Midbrain (tissue), 1 donor: ENCODE data around the gene ENG.
"Not testable (repeated sequence)": the region's sequence is repeated elsewhere in the genome, so short reads cannot be mapped to it uniquely, and the experiment has no call there.

ENCODE experiments used
- DNase-seq: peaks from one replicate; lab custom pipeline; 2025; lab: John Stamatoyannopoulos, UW

Gene ENG

DNA sequence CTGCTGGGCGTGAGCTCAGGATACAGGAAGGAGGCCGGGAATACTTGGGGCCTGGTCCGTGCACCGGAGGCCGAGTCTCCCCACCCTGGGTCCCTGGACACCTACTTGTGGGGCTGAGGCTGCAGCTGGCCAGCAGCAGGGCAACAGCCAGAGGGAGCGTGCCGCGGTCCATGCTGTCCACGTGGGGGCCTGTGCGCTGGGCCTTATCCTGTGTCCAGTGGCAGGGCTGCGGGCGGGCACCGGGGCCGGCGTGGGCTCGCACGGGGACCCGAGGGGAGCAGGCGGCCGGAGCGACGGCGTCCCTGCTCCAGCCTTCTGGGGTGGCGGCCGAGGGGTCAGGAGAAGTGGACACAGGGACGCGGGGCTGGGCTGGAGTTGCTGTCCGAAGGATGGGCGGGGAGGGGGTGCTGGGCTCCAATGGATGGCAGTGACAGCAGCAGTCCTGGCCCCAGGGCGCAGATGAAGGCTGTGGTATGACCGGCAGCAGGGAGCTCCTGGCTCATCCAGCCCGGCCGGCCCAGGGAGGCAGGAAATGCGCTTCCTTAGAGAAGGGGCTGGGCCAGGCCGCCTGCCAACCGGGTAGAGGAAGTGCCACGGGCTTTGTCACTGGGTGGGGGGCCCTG is at the start of gene ENG:
Gene ENG, minus strand, starts transcription at position 475 of the 623 bp plus-strand sequence. Its CDS starts 303 bp downstream, at position 172.
- no peak for DNase-seq

DNA sequence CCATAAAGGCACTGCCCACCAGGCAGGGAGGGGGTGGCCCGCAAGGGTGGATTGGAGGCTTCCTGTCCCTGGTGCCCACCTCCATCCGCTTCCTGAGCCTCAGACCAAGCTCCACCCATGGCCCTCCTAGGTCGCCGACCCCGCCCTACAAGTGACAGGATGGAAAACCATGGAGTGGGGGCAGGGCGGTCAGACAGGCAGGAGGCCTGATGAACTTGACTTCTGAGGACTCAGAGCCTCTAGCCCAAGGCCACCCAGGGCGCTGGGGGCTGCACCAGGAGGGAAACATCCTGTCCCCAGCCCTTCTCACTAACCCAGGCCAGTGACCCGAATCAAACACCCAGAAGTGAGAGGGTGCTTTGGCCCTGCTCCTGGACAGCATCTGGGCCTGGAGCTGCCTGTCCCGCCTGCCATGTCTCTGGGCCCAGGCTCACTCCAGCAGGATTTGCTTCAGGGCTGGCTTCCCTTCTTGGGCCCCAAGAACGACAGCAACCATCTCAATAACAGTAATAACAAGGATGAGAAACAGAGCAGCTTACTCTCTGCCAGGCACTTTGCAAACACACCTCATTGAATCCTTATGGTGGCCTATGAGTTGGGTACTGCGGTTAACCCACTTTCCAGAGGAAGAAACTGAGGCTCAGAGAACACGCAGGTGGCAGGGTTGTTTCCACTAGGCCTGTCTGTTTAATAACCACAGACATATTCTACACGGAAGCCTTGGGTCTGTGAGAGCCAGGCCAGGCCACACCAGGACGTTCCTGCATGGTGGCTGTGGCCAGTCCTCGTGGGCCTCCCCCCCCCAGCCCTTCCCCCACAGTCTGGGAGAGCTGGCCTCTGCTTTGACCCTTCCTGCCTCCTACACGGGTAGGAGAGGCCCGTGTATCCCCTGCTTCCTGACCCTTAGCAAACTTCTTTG is 49.4 kb upstream of the ENG start:
- no peak for DNase-seq

DNA sequence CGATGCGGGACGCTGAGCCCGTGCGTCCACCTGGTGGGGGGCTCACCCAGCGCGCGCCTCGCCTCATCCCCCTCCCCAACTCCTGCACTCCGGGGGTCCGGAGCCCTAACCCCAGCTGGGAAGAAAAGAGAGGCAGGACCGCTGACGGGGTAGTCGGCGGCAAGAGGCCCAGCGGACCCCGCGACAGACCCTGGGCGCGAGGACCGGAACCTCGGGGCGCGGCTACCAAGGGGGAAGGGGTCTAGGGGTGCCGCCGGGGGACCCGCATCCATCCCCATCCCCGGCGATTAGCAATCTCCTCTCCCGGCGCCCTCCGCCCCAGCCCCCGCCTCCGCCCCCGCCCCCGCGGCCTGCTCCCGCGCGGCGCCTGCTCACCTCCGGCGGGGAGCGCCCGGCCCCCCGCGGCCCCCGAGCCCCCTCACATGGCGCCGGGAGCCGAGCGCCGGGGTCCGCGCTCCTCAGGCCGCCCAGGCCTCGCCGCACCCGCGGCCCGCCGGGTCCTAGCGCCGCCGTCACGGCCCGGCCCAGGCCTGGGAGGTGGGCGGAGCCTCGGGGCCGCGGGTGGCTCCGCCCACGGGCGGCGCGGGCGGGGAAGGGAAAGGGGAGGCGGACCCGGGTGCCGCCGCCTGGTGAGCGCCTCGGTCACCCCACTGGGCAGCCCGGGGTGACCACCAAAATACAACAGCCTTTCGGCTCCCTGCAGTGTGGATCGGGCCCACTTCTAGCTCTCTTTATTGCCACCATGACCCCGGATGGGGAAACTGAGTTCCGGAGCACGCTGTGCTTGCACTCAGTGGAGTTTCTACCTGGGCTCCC is 44.9 kb upstream of the ENG start, which contains the start of gene ST6GALNAC6:
Gene ST6GALNAC6, minus strand, starts transcription at position 476 of the 816 bp plus-strand sequence. CDS start 1,622 bp downstream, outside the sequence.
- peak; percentile 87 for DNase-seq

DNA sequence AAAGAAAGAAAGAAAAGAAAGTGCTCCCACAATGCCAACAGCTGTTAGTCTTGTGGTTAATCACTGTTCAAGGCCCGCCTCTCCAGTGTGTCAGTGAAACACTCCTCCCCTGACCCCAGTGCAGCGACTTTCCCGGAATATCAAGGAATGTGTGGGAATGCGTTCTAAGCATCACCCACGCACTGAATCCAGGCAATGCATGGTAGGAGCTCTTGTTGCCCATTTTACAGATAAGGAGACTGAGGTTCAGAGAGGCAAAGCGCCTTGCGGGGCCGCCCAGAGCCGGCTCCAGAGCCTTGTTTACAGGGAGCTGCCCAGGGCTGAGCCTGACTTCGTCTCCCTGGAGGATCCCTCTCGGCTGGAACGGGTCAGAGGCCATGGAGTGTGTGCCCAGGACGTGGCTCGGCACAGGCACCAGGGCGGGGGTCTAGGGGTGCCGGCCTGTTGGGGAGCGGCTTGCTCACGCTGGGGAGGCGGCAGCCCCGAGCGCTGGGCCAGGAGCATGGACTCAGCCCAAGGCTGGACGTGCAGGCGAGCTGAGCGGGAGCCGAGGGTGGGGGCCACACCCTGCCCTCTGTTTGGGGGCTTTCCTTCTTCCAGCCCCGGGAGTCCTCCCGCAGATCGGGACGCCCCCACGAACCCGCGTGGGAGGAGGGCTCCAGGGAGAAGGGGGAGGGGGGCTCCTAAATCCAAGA is 44.1 kb upstream of the ENG start:
- no peak for DNase-seq

- peak; percentile 78 for DNase-seq
These were observed 42.8 kb upstream of the ENG start for GRCh38 chr9:127897193-127897692.

GRCh38 chr9:127896395-127897192 is 42.1 kb upstream of the ENG start:
- no peak for DNase-seq

GRCh38 chr9:127895811-127896210 is 41.4 kb upstream of the ENG start:
- DNase-seq, result no peak

DNA sequence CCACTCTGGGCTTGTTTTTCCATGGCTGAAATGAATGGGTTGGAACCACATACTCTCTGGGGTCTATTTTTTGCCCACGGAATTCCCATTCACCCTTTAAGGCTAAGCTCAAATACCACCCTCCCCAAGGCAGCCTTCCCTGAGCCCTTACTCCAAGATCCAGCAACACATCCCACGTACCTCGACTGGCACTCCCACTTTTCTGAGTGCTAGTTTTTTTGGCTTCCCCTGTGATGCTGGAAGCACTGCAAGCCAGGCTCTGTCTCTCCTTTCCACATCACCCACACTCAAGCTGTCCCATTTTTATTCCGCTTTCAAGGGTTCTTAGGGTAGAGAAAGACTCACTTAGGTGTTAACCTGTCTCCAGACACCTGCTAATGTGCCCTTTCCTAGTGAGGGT is 38.9 kb upstream of the ENG start:
- no peak for DNase-seq

DNA sequence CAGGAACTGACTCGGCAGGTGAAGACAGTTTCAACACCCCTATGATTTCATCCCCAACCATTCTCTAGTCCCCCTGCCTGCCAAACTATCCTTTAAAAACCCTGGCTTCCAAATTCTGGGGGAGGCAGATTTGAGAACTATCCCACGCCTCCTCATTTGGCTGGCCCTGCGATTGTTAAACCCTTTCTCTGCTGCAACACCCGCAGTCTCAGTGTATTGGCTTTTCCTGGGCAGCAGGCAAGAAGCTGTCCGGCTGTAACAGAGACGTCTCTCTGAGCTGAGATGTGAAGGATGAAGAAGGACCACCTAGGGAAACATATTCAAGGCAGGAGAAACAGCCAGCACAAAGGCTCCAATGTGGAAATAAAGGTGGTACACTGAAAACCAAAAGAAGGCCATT is 38.4 kb upstream of the ENG start:
- no peak for DNase-seq

DNA sequence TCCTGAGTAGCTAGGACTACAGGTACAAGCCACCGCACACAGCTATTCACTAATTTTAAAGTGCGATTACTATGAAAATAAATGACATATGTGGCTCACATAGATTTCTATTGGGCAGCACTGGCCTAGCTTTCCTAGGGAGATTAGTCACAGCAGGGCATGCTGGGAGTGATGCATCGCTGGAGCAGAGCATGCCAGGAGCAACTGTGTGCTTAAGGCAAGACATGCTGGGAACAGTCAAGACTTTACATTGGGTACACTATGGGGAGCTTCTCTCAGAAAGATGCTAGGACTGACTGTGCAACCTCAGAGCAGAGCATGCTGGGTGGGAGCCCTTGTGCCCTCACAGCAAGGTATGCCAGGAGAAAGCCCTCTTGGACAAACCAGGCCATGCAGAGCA is 35.6 kb upstream of the ENG start:
- no peak for DNase-seq

GRCh38 chr9:127887792-127888191 is 33.3 kb upstream of the ENG start:
- no peak for DNase-seq

DNA sequence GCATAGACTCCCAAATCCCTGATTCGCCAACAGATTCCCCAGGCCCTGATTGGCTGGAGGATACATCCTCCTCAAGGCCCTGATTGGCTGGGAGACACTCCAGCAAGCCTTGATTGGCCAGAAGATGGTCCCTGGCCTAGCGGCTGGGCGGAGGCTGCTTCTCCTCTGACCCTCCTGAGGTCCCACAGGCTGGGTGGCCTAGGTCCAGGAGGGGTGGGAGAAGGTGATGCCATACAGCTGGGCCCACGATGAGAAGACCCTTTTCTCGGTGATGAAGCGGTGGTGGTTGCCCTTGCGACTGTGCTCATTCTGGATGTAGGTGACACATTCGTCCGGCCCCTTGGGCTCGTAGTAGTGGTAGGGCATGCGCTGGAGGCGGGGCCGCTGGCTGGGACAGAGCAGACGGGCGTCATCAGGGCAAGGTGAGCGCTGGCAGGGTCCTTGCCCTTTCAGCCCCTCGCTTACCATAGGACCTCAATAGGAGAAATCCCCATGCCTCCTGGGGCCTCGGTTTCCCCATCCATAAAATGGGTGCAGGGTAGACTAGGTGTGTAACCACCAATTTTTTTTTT is 32.0 kb upstream of the ENG start:
- no peak for DNase-seq

DNA sequence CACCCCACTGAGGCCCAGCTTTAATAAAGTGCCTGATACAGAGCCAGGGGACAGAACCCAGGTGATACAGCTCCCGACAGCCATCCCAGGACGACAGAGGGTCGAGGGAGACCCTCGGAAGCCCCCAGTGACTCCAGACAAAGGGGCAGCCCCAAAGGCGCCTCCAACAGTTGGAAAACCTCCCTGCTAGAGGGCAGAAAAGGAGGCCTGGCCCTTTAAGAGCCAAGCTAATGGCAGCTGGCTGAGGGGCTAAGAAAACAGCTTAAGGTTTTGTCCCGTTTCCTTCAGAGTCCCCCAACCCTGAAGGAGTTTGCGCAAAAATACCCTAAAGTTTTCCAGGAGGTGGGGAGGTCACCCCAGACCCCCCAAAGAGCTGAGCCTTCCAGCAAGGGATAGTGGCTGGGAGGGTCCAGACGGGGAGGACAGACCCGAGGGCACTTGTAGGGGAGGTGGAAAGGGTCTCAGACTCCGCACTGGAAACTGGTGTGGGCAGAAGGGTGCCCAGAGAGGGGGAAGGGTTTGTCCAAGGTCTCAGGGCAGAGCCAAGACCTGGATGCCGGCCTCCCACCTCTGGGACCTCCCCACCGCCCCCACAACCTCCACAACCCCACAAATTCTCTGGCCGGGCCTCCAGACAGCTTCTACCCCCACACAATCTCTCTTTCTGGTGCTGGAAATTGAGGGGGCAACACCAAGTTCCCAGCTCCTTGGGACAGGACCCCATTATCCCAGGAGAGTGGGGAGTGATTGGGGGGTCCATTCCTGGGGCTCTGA is 31.2 kb upstream of the ENG start:
- DNase-seq, result no peak

- no peak for DNase-seq
These were observed 30.6 kb upstream of the ENG start for GRCh38 chr9:127884976-127885490.

DNA sequence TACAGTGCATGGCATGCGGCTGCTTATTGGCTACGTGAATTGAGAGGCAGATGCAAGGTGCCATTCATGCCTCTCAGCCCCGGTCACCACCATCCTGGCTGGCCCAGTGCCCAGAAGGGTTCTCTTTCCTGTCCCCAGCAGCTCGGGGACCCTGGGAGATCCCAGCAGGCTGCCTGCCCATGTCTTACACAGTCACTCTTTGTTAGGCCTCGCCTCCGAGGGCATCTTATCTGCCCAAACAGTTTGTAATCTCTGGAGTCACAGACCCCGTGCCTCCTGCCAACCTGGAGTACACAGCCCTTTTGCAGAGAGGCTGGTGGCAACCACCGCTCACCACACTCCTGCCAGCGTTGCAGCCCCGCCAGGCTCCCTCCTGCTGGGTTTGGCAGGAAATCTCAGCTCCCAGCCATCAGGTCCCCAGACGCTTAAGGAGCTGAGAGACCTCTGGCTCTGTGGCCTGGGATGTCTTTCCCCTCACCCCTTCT is 30.0 kb upstream of the ENG start:
- DNase-seq, result no peak

DNA sequence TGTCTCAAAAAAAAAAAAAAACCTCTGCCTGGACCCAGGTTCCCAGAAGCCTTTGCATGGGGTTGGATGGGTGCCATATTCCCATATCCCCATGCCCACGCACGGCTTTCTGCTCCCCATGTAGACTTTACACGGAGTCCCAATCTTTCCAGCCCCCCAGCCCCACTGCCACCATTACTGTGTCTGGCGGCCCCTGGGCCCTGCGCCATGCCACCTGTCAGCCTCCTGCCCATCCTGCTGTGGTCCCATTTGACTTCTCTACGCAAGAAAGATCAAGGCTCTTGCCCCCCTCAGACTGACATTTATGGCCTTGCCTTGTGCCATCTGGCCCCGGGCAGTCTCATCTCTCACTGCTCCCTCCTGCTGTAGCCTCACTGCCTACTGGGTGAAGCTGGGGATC is 29.5 kb upstream of the ENG start:
- DNase-seq, result no peak

DNA sequence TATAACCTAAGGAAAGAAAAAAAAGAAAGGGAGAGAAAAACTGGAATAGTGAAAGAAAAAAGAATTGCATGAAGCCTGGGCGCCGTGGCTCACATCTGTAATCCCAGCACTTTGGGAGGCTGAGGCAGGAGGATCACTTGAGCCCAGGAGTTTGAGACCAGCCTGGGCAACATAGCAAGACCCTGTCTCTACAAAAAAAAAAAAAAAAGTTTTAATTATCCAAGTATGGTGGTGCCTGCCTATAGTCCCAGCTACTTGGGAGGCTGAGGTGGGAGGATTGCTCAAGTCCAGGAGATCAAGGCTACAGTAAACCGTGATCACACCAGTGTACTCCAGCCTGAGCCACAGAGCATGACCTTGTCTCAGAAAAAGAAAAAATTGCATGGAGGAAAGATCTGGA is 27.3 kb upstream of the ENG start:
- not testable (repeated sequence) for DNase-seq

DNA sequence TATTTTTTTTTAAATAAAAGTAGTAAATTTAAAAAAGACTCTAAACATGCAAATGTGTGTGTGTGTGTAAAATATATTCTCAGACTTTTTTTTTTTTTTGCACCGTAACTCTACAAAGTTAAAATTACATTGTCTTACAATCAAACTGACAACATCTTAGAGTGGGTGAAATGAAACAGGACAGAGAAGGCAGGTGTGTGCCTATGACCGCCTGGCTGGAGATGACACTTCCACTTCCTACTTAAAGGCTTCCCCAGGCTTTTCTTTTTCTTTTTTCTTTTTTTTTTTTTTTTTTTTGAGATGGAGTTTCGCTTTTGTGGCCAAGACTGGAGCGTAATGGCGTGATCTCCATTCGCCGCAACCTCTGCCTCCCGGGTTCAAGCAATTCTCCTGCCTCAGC is 25.7 kb upstream of the ENG start:
- no peak for DNase-seq
